Adrenal gland (tissue), 5 donors: Measurements from ENCODE around the gene APBB1.

Source experiments
- CTCF ChIP-seq, 6 experiments: fragments of 450-650 bp in 4 of 6; fragments of 200-600 bp in 2 of 6; sonication (generic) in 1 of 6; IDR thresholded peaks; 1 replicate in 5 of 6; 2 replicates in 1 of 6; pipeline versions ENCODE4 v1.5.1 to v1.8.0; 2016 to 2021; ENCODE audit warnings: antibody characterized with exemption in 6 of 6, mild to moderate bottlenecking in 2 of 6, moderate library complexity in 1 of 6
- POLR2A ChIP-seq, 2 donors: fragments of 450-650 bp; IDR thresholded peaks; one replicate each; pipeline ENCODE4 v1.6.1; 2017; ENCODE audit warnings: antibody characterized with exemption in 2 of 2, mild to moderate bottlenecking in 2 of 2, moderate library complexity in 1 of 2
- donor health status: DM: no; HTN: no; CAD: no.

DNA sequence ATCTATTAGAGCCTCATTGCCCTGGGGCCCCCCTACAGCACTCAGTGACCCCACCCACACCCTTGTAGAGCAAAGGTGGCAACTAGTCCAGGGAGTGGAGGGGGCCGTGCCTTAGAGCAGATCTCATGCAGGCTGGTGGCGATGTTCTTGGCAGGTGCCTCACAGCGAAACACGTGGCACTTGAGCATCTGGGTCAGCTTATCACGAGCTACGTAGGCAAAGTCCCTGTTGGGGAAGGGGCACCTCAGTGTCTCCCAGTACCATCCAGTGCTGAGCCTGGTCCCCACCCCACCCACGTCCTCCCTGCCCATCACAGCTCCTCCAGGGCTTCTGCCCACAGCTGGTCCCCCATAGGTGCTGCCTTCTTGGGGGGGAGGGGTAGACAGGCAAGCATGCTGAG is 17.4 kb downstream of the APBB1 start:
- TF ChIP-seq POLR2A (IDR thresholded peaks at IDR 0.05) (no peak), CTCF (IDR thresholded peaks at IDR 0.05) (no peak)
